ENCODE results near the gene TSEN15. TPM values are rescaled to one million over a fixed set of nuclear protein-coding genes. Genes with fewer than 3 reads are reported as not detected.
"Not testable (repeated sequence)": the region's sequence is repeated elsewhere in the genome, so short reads cannot be mapped to it uniquely, and the experiment has no call there.

The TSEN15 gene
- total RNA-seq, 4 donors from 2014 or later = 45.8 to 63.3 (median 60.1) TPM

DNA sequence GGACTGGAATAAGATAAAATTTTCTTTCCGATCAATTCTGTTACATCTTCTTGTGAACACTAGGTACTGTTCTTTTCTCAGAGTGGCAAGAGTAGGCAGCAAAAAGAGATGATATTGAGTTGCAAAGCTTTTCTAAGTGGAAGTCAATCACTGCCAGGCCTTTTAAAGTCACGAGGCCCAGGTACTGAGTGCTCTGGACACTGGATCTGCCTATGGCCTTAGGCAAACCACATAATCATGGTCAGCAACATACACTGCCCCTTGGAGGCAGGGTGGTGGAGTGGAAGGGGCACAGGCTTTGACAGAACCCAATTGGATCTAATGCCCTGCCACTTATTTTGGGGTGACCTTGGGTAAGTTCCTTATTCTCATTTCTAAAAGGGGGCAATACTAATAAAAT, 41.5 kb downstream of the TSEN15 start:
- intact Hi-C loops (cut with DNase I) = no loop called here
- Histone ChIP-seq H3K27ac (no peak overlapping the region), H3K9me3 (no peaks in the 10 kb centered on the region), H3K4me1 (no peaks in the 10 kb centered on the region), H3K36me3 (no peaks in the 10 kb centered on the region), H3K27me3 (no peaks in the 10 kb centered on the region), H3K4me3 (replicated peaks in 1 of 3) (no peak overlapping the region)
- WGBS, 2 donors = 90 to 97% methylated on average over 2 of the region's 2 CpGs
- TF ChIP-seq POLR2A (IDR thresholded peaks at IDR 0.05) = no peak
- TF ChIP-seq, protein P1, sequence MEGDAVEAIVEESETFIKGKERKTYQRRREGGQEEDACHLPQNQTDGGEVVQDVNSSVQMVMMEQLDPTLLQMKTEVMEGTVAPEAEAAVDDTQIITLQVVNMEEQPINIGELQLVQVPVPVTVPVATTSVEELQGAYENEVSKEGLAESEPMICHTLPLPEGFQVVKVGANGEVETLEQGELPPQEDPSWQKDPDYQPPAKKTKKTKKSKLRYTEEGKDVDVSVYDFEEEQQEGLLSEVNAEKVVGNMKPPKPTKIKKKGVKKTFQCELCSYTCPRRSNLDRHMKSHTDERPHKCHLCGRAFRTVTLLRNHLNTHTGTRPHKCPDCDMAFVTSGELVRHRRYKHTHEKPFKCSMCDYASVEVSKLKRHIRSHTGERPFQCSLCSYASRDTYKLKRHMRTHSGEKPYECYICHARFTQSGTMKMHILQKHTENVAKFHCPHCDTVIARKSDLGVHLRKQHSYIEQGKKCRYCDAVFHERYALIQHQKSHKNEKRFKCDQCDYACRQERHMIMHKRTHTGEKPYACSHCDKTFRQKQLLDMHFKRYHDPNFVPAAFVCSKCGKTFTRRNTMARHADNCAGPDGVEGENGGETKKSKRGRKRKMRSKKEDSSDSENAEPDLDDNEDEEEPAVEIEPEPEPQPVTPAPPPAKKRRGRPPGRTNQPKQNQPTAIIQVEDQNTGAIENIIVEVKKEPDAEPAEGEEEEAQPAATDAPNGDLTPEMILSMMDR (IDR thresholded peaks at IDR 0.05) = no peak
- DNase-seq = no peak

DNA sequence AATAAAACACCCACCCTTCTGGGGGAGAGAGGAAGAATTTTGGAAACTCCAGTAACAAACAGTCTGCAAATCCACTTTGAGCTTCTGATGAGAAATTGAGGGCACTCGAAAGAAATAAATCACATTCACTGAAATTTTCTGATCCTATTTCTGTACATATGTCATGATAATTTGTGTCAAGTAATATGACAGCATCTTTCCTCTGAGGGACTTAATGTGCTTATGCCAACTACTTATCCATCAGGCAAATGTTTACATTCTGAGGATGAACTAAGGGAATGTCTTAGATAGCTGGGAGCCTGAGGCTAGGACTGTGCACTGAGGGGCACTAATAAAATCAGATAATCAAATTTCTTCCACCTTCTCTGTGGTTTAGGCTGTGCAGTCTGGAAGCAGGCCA, 44.5 kb downstream of the TSEN15 start:
- DNase-seq = no peak
- H3K36me3 ChIP-seq = no peaks in the 10 kb centered on the region
- intact Hi-C loops (cut with DNase I) = no loop called here
- no peak overlapping the region for H3K4me3 ChIP-seq (replicated peaks in 1 of 3)
- no peaks in the 10 kb centered on the region for H3K4me1 ChIP-seq
- TF ChIP-seq, protein P1 (IDR thresholded peaks at IDR 0.05) = no peak
- TF ChIP-seq POLR2A (IDR thresholded peaks at IDR 0.05) = no peak
- WGBS, 2 donors = 97 to 100% methylated on average over 1 of the region's 1 CpG
- no peaks in the 10 kb centered on the region for H3K27me3 ChIP-seq
- H3K27ac ChIP-seq = no peak overlapping the region
- H3K9me3 ChIP-seq = no peaks in the 10 kb centered on the region

DNA sequence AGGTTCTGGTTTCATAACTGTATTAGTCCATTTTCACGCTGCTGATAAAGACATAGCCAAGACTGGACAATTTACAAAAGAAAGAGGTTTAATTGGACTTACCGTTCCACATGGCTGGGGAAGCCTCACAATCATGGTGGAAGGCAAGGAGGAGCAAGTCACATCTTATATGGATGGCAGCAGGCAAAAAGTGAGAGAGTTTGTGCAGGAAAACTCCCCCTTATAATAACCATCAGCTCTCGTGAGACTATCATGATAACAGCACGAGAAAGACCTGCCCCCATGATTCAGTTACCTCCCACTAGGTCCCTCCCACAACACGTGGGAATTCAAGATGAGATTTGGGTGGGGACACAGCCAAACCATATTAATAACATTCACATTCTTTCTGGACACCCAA, 45.0 kb downstream of the TSEN15 start:
- 91% methylated on average over 5 of the region's 5 CpGs for WGBS, 2 donors
- H3K9me3 ChIP-seq; H3K27ac ChIP-seq; H3K27me3 ChIP-seq; H3K4me3 ChIP-seq (replicated peaks in 1 of 3); H3K36me3 ChIP-seq; intact Hi-C loops (cut with DNase I); DNase-seq; H3K4me1 ChIP-seq: not testable (repeated sequence)

DNA sequence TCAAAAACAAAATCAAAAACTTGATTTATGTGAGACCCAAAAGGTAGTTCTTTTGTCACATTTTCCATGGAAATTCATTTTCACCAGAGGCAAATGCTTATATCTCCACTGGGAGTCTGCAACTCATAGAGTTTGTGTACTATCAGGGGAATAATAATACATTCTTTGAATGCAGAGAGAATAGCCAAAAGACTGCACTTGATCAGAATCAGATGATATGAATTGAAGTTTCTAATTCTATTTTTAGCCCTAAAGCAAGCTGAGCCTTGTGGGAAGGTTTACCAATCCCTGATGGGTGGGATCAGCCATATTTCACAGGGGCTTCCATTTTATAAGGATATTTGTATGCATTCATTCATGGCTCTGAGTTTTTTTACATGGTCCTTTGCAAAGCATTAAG, 49.6 kb downstream of the TSEN15 start:
- no peak for TF ChIP-seq POLR2A (IDR thresholded peaks at IDR 0.05)
- DNase-seq = no peak
- H3K4me3 ChIP-seq (replicated peaks in 1 of 3) = no peak overlapping the region

DNA sequence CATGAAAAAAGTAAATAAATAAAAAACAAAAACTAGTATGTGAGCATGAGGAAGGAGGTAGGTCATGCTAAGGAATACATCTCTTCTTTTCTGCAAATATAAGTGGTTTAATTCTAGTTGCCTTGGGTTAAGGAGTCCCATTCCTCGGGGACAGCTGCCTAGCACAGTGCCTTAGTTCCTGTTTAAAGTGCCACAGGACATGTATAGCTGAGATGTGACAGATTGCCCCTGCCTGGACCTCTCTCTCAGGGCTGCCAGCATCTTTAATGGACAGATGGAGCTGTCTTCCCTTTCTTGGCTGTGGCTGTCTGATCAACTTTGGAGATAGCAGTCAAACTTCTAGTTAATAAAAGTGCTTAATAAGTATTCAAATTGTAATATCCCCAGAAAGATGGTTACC, 50.0 kb downstream of the TSEN15 start:
- intact Hi-C loops (cut with DNase I) = no loop called here
- Histone ChIP-seq H3K27ac (no peak overlapping the region), H3K4me1 (no peaks in the 10 kb centered on the region), H3K4me3 (replicated peaks in 1 of 3) (no peak overlapping the region), H3K27me3 (no peaks in the 10 kb centered on the region), H3K9me3 (no peaks in the 10 kb centered on the region), H3K36me3 (no peaks in the 10 kb centered on the region)
- TF ChIP-seq, protein P1 (IDR thresholded peaks at IDR 0.05) = no peak
- TF ChIP-seq POLR2A (IDR thresholded peaks at IDR 0.05) = no peak
- 76 to 86% methylated on average over 1 of the region's 1 CpG for WGBS, 2 donors
- no peak for DNase-seq

More for the DNA sequence above, 49.6 kb downstream of the TSEN15 start:
- H3K4me1 ChIP-seq = no peaks in the 10 kb centered on the region
- intact Hi-C loops (cut with DNase I) = no loop called here
- no peaks in the 10 kb centered on the region for H3K27me3 ChIP-seq
- no peaks in the 10 kb centered on the region for H3K9me3 ChIP-seq
- H3K36me3 ChIP-seq = no peaks in the 10 kb centered on the region
- no peak overlapping the region for H3K27ac ChIP-seq

DNA sequence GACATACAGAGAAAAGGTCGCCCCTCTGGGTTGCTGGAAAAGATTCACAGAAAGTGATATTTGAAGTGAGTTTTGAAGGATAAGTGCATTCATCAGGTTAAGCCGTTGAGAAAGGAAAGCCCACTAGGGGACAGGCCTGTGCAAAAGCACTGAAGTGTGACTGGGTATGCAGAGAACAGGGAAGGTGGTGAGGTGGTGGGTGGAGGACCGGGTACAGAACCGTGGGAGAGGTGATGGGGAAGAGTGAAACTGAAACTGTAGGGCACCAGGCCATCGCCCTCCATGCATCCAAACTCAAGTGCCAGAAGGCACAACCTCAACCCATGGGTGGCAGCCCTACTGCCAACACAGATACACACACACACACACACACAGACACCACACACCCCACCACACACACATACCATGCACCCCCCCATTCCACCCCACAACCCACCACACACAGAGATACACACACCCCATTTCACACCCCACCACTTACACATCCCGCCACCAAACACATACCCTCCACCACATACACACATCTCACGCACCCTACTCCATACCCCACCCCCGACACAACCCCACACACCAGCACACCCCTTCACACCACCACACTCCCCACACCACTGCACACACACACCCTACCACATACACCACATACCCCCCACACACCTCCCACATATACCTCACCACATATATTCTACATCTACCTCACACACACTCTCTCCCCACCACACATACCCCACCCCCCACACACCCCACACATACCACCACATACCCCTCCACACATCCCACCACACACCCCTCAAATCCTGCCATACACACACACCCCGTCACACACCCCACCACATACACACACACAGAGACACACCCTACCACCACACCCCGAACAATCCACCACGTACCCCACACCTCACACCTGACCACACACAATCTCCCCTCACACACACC, 59.0 kb downstream of the TSEN15 start:
- no peak for DNase-seq
- Histone ChIP-seq H3K9me3 (no peaks in the 10 kb centered on the region), H3K4me3 (replicated peaks in 1 of 3) (no peak overlapping the region), H3K36me3 (no peaks in the 10 kb centered on the region), H3K4me1 (no peaks in the 10 kb centered on the region), H3K27me3 (no peaks in the 10 kb centered on the region), H3K27ac (no peak overlapping the region)
- intact Hi-C loops (cut with DNase I) = no loop called here
- WGBS, 2 donors = 82 to 84% methylated on average over 11 of the region's 11 CpGs
- TF ChIP-seq, protein P1 (IDR thresholded peaks at IDR 0.05) = no peak
- TF ChIP-seq POLR2A (IDR thresholded peaks at IDR 0.05) = no peak
